GM06990 (cell line): ENCODE data around the gene KRTAP10-6.
"Not testable (repeated sequence)": the region's sequence is repeated elsewhere in the genome, so short reads cannot be mapped to it uniquely, and the experiment has no call there.

Source experiments
- DNase-seq: peaks from one replicate; pipeline ENCODE4 v3.0.0-alpha.2; 2011; ENCODE audit not compliant: insufficient read length; ENCODE audit errors: extremely low read depth
- H3K27me3 ChIP-seq: replicated peaks from 2 replicates; pipeline ENCODE4 v1.6.0; 2011; ENCODE audit warnings: low read length; ENCODE audit not compliant: control insufficient read depth, insufficient read depth
- H3K36me3 ChIP-seq: 2 replicates; pipeline ENCODE4 v1.5.1; 2011; ENCODE audit warnings: low read length; ENCODE audit not compliant: control insufficient read depth, insufficient read depth
- H3K4me3 ChIP-seq: replicated peaks from 2 replicates; pipeline ENCODE4 v1.5.1; 2011; ENCODE audit warnings: low read depth, mild to moderate bottlenecking, control low read depth, low read length
- CTCF ChIP-seq: IDR thresholded peaks from 2 replicates; pipeline ENCODE4 v1.5.1; 2011; ENCODE audit warnings: low read length, control low read depth, mild to moderate bottlenecking, inconsistent platforms; ENCODE audit not compliant: insufficient read depth, poor library complexity, severe bottlenecking

The KRTAP10-6 gene

GRCh38 chr21:44582055-44582454, 10.2 kb downstream of the KRTAP10-6 start:
- Histone ChIP-seq H3K4me3 (no peak overlapping the region), H3K36me3 (no peaks in the 10 kb centered on the region), H3K27me3 (no peaks in the 10 kb centered on the region)
- no peak for TF ChIP-seq CTCF
- no peak for DNase-seq

- no peak for TF ChIP-seq CTCF
- no peak for DNase-seq
- no peaks in the 10 kb centered on the region for H3K36me3 ChIP-seq
- H3K27me3 ChIP-seq: no peaks in the 10 kb centered on the region
- no peak overlapping the region for H3K4me3 ChIP-seq
Measured at GRCh38 chr21:44581158-44581557, 11.1 kb downstream of the KRTAP10-6 start.

GRCh38 chr21:44580231-44580821, 12.0 kb downstream of the KRTAP10-6 start, which contains the start of gene KRTAP10-5:
Gene KRTAP10-5 (minus strand): TSS chr21:44580604. CDS start chr21:44580578, 26 bp downstream.
- not testable (repeated sequence) for H3K4me3 ChIP-seq, DNase-seq, H3K36me3 ChIP-seq, H3K27me3 ChIP-seq

- no peak overlapping the region for H3K4me3 ChIP-seq
- no peaks in the 10 kb centered on the region for H3K27me3 ChIP-seq
- TF ChIP-seq CTCF: no peak
- no peaks in the 10 kb centered on the region for H3K36me3 ChIP-seq
- no peak for DNase-seq
Measured at GRCh38 chr21:44579833-44580144, 12.5 kb downstream of the KRTAP10-6 start.

- TF ChIP-seq CTCF: no peak
- DNase-seq: no peak
- Histone ChIP-seq H3K36me3 (no peaks in the 10 kb centered on the region), H3K27me3 (no peaks in the 10 kb centered on the region), H3K4me3 (no peak overlapping the region)
Measured at GRCh38 chr21:44579056-44579832, 13.1 kb downstream of the KRTAP10-6 start.

GRCh38 chr21:44578371-44579055, 13.8 kb downstream of the KRTAP10-6 start:
- Histone ChIP-seq H3K4me3 (no peak overlapping the region), H3K36me3 (no peaks in the 10 kb centered on the region), H3K27me3 (no peaks in the 10 kb centered on the region)
- TF ChIP-seq CTCF: no peak
- no peak for DNase-seq
